ENCODE measurements around the gene PIAS3.
"Not testable (repeated sequence)": the region's sequence is repeated elsewhere in the genome, so short reads cannot be mapped to it uniquely, and the experiment has no call there.

Gene PIAS3

GRCh38 chr1:145874646-145875045 lies 15.8 kb upstream of the PIAS3 start:
- no peak for DNase-seq (ENCODE audit: low read depth in 2 of 2)

DNA sequence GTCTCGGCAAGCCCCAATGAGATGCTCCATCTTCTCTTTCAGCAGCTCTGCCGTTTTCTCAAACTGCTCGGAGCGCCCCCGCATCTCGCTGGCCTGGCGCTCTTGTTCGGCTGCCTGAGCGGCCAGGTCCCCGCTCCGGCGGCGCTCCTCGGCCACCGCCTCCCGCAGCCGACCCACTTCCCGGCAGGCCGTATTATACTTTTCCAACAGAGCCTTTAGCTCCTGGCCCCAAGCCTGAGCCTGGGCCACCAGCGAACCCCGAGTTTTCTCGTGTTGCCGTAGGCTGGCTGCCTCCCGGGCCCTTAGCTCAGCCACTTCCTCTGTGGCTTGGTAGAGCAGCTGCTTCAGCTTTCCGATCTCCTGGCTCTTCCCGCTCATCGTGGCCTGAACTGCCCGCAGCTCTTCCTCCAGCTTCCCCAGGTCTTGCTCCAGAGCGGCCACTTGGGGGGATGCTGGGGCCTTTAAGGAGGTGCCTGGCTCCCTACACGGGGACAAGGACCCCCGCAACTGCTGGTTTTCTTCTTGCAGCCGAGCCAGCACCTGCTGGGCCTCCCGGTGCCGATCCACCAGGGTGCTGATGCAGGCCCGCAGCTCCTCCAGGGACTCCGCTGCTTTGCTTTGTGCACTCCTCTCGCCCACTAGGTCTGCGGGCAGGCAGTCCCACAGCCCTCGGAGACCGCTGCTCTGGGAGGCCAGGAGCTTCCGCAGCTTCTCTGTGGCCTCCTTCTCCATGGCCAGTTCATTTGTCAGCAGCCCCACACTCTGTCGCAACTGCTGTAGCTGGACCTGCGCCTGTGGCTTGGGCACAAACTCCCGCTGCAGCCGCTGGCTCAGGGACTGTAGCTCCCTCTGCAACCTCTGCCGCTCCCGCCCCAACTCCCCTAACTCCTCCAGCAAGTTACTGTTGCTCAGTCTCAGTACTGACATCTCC lies 13.4 kb upstream of the PIAS3 start:
- no peak for DNase-seq (ENCODE audit: low read depth in 2 of 2)

GRCh38 chr1:145868232-145868631 lies 9.4 kb upstream of the PIAS3 start:
- no peak for DNase-seq (ENCODE audit: low read depth in 2 of 2)

DNA sequence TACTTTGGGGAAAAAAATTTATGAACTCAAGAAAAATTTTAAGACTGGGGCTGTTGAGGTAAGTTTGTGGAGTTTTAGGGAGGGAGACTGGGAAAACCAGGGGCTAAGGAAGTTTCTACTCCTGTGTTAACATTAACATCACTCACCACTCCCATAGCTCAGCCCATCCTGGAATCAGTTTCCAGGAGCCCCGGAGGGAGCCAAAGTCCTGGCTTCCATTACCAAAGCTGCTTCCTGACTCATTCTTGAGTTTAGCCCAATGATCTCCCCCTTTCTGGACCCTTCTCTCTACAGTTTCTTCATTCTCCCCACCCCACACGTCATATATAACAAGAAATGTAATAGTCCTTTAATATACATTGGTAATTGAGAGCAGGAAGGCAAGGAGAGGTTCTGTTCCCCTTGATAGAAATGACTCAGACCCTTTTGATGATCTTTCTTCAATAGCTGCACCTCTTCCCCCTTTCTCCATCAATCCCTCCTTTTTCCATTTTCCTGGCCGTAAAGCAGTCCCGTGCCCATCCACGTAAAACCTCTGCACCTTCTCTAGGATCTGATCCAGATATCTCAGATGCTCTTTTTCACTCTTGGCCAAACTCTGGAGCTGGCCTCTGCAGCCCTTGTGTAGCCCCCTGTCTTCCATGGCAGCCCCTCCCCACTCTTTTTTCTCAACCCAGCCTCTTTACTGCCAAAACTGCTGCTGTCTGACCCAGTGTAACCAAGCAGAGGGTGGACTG lies 4.6 kb upstream of the PIAS3 start:
- no peak for DNase-seq (ENCODE audit: low read depth in 2 of 2)

DNA sequence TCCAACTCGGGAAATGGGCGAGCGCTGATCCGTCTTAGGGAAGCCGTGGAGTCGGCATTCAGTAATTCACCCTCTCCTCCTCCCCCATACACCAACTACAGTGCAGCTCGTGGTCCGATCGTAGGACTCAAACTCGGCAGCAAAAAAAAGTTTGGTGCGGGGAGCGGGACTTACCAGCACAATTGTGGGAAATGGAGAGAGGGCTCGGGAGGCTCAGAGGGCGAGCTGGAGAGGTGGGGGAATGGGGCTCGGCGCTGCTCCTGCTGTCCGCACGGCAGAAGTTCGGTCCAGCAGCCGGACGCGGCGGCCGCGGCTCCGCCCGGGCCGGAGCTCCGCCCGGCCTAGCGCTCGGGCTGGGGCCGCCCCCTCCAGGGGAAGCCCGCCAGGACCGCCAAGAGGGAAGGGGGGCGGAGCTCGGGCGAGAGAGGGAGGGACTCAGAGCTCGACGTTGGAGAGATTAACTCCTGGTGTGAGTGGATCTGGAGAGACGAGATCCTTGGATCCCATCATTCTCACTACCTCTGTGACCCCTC lies 676 bp upstream of the PIAS3 start:
- DNase-seq (ENCODE audit: low read depth in 2 of 2) = peak; percentile 26 to 60

GRCh38 chr1:145858238-145858900 lies 512 bp downstream of the PIAS3 start:
- peak in 1 of 2 donors; percentile 33 for DNase-seq (ENCODE audit: low read depth in 2 of 2)

- no peak for DNase-seq (ENCODE audit: low read depth in 2 of 2)
Observed at GRCh38 chr1:145857170-145857569, 1.7 kb downstream of the PIAS3 start.

GRCh38 chr1:145855426-145855948 lies 3.4 kb downstream of the PIAS3 start:
- DNase-seq (ENCODE audit: low read depth in 2 of 2) = no peak

DNA sequence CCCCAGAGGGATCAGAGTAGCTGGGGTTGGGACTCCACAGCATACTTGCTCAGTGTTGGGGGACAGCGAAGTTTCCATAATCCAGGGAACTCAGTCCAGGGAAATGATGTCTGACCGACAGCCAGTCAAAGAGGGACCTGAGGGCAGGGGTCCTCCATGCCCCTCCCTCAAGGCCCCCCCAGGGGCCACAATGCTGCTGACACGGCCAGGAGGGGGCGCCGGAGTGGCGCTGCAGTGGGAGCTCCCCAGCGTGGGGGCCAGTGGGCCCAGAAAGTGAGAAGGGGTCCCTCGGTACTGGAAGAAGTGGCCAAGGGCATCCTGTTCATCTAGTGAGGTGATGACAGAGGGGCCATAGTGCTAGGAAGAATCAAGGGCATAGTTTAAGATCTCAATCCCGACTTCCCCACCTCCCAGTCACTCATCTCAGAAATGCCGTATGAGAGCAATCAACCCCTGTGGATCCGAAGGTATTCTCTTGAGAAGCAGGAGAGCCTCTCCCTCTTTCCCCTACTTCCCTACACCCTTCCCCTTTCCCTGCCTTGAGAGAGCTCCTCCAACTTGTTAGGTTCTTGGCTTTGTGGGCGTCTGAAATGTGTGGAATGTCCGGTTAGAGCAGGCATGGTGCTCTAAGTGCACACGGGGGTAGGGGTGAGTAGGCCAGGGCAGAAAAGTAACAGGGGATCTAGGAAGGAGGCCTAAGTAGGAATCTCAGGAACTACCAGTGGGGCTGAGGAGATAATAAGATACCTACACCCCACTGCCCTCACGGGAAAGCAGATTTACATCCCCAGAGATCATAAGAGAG lies 9.3 kb downstream of the PIAS3 start:
- DNase-seq (ENCODE audit: low read depth in 2 of 2) = no peak

DNA sequence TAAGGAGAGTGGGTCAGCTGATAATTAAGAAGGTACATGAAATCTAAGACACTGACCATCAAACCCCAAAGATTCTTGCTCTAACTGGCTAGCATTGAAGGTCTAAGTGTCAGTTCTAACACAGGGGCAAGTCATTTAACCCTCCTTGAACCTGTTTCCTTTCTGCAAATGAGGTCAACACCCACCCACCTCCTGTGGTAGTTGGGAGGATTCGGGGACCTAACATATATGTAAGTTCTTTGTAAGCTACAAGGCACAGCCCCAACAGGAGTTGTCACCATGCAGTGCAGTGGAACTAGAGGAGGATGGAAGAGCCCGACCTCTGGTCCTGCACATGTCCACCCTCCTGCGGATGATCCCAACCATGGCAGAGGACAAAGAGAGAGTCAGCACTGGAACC lies 11.1 kb downstream of the PIAS3 start:
- DNase-seq (ENCODE audit: low read depth in 2 of 2) = no peak

DNA sequence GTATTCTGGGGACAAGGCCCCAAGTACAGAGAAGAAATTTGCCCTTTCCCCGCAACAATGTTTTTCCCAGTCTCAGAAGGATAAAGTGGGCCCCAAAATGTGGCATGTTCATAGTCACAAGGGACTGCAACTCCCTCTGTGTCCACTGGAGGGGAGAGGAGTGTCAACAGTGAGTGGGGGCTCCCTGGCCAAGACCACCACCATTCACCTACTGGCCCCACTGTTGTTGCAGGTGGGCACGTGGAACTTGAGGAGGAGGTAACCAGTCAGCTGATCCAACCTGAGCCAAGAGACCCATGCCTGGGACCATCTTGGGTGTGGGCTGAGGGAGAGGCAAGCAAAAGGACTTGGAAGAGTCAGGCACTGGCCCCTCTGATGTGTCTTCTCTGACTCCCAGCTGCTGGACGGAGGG lies 12.7 kb downstream of the PIAS3 start:
- DNase-seq (ENCODE audit: low read depth in 2 of 2) = no peak

- peak; percentile 44 to 58 for DNase-seq (ENCODE audit: low read depth in 2 of 2)
Observed at GRCh38 chr1:145845514-145846161, 13.2 kb downstream of the PIAS3 start, which contains the start of gene NUDT17. NUDT17 (plus strand) TSS chr1:145845630; CDS start chr1:145845641, 11 bp downstream.

DNA sequence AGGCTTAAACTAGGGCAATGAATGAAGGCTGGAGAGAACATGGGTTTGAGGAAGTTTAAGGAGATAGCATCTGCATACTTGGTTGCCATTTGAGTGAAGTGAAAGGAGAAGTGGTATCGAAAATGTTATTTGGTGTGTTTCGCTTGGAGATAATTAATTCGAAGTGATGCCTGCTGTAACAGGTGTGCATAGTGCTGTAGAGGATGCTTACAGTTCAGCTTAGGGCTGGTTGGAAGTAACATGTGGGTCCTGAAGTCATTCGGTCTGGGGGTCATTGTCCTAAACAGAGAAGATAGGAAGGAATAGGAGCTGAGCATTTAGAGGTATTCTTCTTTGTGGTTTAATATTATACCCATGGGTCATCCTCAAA lies 13.8 kb downstream of the PIAS3 start:
- DNase-seq (ENCODE audit: low read depth in 2 of 2) = no peak

DNA sequence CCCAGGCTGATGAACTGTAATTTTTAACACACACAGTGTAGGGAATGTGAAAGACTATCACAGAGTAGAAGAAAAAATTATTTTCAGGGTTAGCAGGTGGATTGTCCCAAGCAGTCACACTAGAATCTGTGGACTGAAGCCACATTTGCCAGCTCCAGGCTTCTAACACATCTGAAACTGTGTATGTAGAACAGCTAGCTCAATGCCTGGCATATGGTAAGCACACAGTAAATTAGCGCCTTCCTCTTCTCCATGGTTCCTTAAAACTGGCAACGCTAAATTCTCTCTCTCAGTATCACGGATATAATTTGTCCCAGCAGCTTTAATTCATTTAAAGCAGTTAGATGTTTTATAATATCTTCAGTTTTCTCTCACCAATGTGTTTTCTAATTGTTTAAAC lies 15.8 kb downstream of the PIAS3 start:
- no peak for DNase-seq (ENCODE audit: low read depth in 2 of 2)

GRCh38 chr1:145837656-145838055 lies 21.2 kb downstream of the PIAS3 start:
- no peak for DNase-seq (ENCODE audit: low read depth in 2 of 2)

DNA sequence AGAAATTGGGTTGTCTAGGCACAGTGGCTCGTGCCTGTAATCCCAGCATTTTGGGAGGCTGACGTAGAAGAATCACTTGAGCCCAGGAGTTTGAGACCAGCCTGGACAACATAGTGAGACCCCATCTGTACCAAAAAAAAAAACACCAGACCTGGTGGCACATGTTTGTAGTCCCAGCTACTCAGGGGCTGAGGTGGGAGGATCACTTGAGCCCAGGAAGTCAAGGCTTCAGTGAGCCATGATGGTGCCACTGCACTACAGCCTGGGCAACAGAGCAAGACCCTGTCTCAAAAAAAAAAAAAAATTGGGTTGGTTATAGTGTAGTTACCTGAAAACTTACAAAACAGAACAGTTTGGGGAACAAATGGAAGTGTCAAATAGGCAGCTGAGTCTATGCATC lies 28.1 kb downstream of the PIAS3 start:
- DNase-seq (ENCODE audit: low read depth in 2 of 2) = not testable (repeated sequence)

GRCh38 chr1:145828367-145829026 lies 30.4 kb downstream of the PIAS3 start:
- DNase-seq (ENCODE audit: low read depth in 2 of 2) = no peak

GRCh38 chr1:145827966-145828365 lies 30.9 kb downstream of the PIAS3 start:
- no peak for DNase-seq (ENCODE audit: low read depth in 2 of 2)

GRCh38 chr1:145826030-145826429 lies 32.9 kb downstream of the PIAS3 start:
- DNase-seq (ENCODE audit: low read depth in 2 of 2) = no peak

GRCh38 chr1:145824499-145824842 lies 34.4 kb downstream of the PIAS3 start:
- no peak for DNase-seq (ENCODE audit: low read depth in 2 of 2)

Measured in stimulated activated CD4-positive, alpha-beta T cell treated with anti-CD3 and anti-CD28 coated beads, Interleukin-1b, Interleukin-23, amount 100 ng/mL, for 1 hour (primary cell).